K562 (cell line): ENCODE measurements around the gene PAXIP1. TPM values are rescaled to one million over a fixed set of nuclear protein-coding genes. Genes with fewer than 3 reads are reported as not detected.

Experiments used
- COPS2 ChIP-seq: fragments of 450-650 bp; conservative IDR thresholded peaks from 2 replicates; pipeline ENCODE4 v1.6.1; 2016; ENCODE audit warnings: mild to moderate bottlenecking, moderate library complexity
- E2F3 ChIP-seq: fragments of 250-450 bp; sonication (Bioruptor Pico); IDR thresholded peaks from 2 replicates; pipeline ENCODE4 v1.4.0; 2020; ENCODE audit warnings: mild to moderate bottlenecking
- HMGN3 ChIP-seq: IDR thresholded peaks from 2 replicates; pipeline ENCODE4 v1.6.1; 2011; ENCODE audit warnings: borderline replicate concordance, low read depth, mild to moderate bottlenecking, mixed read lengths, low read length; ENCODE audit not compliant: insufficient read length; ENCODE audit errors: extremely low read depth
- MEIS2 ChIP-seq: fragments of 450-650 bp; IDR thresholded peaks from 2 replicates; pipeline ENCODE4 v1.6.1; 2014; ENCODE audit warnings: mild to moderate bottlenecking; ENCODE audit not compliant: partially characterized antibody
- SIX5 ChIP-seq, 2 experiments: IDR thresholded peaks; 2 replicates each; pipeline ENCODE4 v1.6.1; 2011; ENCODE audit warnings: low read length in 2 of 2, borderline replicate concordance in 1 of 2, low read depth in 1 of 2, mild to moderate bottlenecking in 1 of 2, moderate library complexity in 1 of 2; ENCODE audit not compliant: insufficient read depth in 1 of 2
- TAF9B ChIP-seq: fragments of 450-650 bp; IDR thresholded peaks from 2 replicates; pipeline ENCODE4 v1.6.1; 2018; ENCODE audit warnings: mild to moderate bottlenecking; ENCODE audit not compliant: partially characterized antibody
- ZNF174 ChIP-seq: fragments of 250-450 bp; sonication (Bioruptor Pico); IDR thresholded peaks from 2 replicates; pipeline ENCODE4 v1.4.0; 2020; ENCODE audit warnings: mild to moderate bottlenecking
- ZNF766 ChIP-seq: fragments of 200-800 bp; sonication (Bioruptor generic); conservative IDR thresholded peaks from 2 replicates; pipeline ENCODE4 v1.6.1; 2016; ENCODE audit warnings: missing genetic modification characterization, missing compliant biosample characterization
- polyA plus RNA-seq, 8 experiments: library from polyadenylated mRNA; depleted of rRNA in 4 of 8; stranded (reverse) in 5 of 8; unstranded in 3 of 8; fragments of >200 nt; fragmentation: Nextera tagmentation in 2 of 8; fragmentation: Illumina TruSeq in 1 of 8; extraction: Ambion mirVana in 2 of 8; extraction: Trizol in 1 of 8; gene quantifications; 2 replicates each; pipeline versions ENCODE4 v1.2.1 to v1.2.3, GENCODE V29; 2011 to 2014; ENCODE audit warnings: inconsistent platforms in 1 of 8, missing spikeins in 1 of 8
- total RNA-seq, 7 experiments: library from RNA; depleted of rRNA in 6 of 7; stranded (reverse); fragments of >200 nt in 6 of 7; fragmentation: Illumina TruSeq in 2 of 7; extraction: Trizol in 2 of 7; gene quantifications; 2 replicates each; pipeline versions ENCODE4 v1.2.1 to v1.2.3, GENCODE V29; 2011 to 2021; ENCODE audit warnings: low replicate concordance in 1 of 7
- TF ChIP-seq, protein P1 (sequence below): sonication (generic); formaldehyde crosslinking; IDR thresholded peaks from 2 replicates; pipeline ENCODE4 v1.8.0; 2023; ENCODE audit warnings: missing genetic modification reagents, mild to moderate bottlenecking, borderline replicate concordance
- TF ChIP-seq, protein P2 (sequence below), 3 experiments: fragments of 200-800 bp in 1 of 3; fragments of 250-450 bp in 1 of 3; fragments of 450-650 bp in 1 of 3; sonication (Bioruptor Pico) in 1 of 3; sonication (Bioruptor generic) in 1 of 3; formaldehyde crosslinking in 1 of 3; IDR thresholded peaks; 2 replicates each; pipeline versions ENCODE4 v1.6.1 to v1.8.0; 2016 to 2022; ENCODE audit warnings: mild to moderate bottlenecking in 2 of 3, missing genetic modification characterization in 2 of 3, missing compliant biosample characterization in 1 of 3, moderate library complexity in 1 of 3
- TF ChIP-seq, protein P3 (sequence below), 3 experiments: IDR thresholded peaks in 2 of 3; conservative IDR thresholded peaks in 1 of 3; 2 replicates each; pipeline ENCODE4 v1.5.1; 2011 to 2012; ENCODE audit warnings: low read length in 3 of 3, mild to moderate bottlenecking in 3 of 3, control low read depth in 2 of 3, improper control_type of control experiment in 1 of 3, inconsistent platforms in 1 of 3, low read depth in 1 of 3, mixed read lengths in 1 of 3, moderate library complexity in 1 of 3; ENCODE audit not compliant: insufficient read depth in 2 of 3
- TF ChIP-seq, protein P4 (sequence below): sonication (generic); formaldehyde crosslinking; IDR thresholded peaks from 2 replicates; pipeline ENCODE4 v1.8.0; 2022; ENCODE audit warnings: mild to moderate bottlenecking, missing genetic modification reagents

Gene PAXIP1
- total and polyA plus RNA-seq, 9 of the 15 experiments (the other 6 are each of a cell fraction or from before 2014, with no cell fraction given), result 9.7 to 37.9 (median 28.4) TPM

DNA sequence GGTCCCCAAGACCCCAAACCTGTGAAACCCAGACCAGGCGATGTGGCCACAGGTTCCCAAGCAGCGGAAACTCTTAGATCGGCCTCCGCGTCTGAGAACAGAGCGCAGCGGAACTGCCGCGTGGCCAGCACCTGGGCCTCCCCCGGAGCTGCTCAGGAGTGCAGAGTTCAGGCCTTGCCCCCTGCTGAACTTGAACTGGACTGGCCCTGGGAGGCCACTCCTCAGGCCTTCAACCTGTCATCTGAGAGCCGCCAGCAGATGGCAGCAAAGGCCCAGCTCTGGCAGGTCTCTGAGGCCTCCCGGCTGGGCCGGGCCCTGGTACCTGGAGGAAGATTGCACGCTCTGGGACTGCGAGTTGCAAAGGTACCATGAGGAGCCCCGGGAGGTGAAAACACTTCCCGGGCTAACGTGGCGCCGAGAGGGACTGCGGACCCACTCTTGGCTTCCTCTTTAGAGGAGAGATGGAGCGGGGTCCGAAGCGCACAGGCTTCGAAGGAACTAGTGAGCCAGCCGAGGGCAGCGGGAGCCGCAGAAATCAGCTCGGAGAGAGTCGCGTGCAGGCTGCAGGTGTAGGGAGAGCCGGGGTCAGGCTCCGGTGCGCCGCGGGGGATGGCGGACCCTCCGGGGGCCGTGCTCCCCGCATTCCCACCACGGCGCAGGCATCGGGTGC lies 89.2 kb downstream of the PAXIP1 start (continued):
- TF ChIP-seq, protein P1, sequence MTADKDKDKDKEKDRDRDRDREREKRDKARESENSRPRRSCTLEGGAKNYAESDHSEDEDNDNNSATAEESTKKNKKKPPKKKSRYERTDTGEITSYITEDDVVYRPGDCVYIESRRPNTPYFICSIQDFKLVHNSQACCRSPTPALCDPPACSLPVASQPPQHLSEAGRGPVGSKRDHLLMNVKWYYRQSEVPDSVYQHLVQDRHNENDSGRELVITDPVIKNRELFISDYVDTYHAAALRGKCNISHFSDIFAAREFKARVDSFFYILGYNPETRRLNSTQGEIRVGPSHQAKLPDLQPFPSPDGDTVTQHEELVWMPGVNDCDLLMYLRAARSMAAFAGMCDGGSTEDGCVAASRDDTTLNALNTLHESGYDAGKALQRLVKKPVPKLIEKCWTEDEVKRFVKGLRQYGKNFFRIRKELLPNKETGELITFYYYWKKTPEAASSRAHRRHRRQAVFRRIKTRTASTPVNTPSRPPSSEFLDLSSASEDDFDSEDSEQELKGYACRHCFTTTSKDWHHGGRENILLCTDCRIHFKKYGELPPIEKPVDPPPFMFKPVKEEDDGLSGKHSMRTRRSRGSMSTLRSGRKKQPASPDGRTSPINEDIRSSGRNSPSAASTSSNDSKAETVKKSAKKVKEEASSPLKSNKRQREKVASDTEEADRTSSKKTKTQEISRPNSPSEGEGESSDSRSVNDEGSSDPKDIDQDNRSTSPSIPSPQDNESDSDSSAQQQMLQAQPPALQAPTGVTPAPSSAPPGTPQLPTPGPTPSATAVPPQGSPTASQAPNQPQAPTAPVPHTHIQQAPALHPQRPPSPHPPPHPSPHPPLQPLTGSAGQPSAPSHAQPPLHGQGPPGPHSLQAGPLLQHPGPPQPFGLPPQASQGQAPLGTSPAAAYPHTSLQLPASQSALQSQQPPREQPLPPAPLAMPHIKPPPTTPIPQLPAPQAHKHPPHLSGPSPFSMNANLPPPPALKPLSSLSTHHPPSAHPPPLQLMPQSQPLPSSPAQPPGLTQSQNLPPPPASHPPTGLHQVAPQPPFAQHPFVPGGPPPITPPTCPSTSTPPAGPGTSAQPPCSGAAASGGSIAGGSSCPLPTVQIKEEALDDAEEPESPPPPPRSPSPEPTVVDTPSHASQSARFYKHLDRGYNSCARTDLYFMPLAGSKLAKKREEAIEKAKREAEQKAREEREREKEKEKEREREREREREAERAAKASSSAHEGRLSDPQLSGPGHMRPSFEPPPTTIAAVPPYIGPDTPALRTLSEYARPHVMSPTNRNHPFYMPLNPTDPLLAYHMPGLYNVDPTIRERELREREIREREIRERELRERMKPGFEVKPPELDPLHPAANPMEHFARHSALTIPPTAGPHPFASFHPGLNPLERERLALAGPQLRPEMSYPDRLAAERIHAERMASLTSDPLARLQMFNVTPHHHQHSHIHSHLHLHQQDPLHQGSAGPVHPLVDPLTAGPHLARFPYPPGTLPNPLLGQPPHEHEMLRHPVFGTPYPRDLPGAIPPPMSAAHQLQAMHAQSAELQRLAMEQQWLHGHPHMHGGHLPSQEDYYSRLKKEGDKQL (CRISPR knock-in tag), result no peak
- TF ChIP-seq TAF9B (no peak), E2F3 (CRISPR knock-in tag) (no peak), COPS2 (no peak), HMGN3 (no peak), ZNF174 (CRISPR knock-in tag) (no peak), SIX5 (IDR thresholded peaks at IDR 0.05; ENCODE audit: borderline replicate concordance in 1 of 2, insufficient read depth in 1 of 2, low read depth in 1 of 2, low read length in 2 of 2) (no peak), ZNF766 (no peak), MEIS2 (peak; percentile 39)
- TF ChIP-seq, protein P2, sequence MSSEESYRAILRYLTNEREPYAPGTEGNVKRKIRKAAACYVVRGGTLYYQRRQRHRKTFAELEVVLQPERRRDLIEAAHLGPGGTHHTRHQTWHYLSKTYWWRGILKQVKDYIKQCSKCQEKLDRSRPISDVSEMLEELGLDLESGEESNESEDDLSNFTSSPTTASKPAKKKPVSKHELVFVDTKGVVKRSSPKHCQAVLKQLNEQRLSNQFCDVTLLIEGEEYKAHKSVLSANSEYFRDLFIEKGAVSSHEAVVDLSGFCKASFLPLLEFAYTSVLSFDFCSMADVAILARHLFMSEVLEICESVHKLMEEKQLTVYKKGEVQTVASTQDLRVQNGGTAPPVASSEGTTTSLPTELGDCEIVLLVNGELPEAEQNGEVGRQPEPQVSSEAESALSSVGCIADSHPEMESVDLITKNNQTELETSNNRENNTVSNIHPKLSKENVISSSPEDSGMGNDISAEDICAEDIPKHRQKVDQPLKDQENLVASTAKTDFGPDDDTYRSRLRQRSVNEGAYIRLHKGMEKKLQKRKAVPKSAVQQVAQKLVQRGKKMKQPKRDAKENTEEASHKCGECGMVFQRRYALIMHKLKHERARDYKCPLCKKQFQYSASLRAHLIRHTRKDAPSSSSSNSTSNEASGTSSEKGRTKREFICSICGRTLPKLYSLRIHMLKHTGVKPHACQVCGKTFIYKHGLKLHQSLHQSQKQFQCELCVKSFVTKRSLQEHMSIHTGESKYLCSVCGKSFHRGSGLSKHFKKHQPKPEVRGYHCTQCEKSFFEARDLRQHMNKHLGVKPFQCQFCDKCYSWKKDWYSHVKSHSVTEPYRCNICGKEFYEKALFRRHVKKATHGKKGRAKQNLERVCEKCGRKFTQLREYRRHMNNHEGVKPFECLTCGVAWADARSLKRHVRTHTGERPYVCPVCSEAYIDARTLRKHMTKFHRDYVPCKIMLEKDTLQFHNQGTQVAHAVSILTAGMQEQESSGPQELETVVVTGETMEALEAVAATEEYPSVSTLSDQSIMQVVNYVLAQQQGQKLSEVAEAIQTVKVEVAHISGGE (CRISPR knock-in tag; IDR thresholded peaks at IDR 0.05), result no peak
- TF ChIP-seq, protein P3, sequence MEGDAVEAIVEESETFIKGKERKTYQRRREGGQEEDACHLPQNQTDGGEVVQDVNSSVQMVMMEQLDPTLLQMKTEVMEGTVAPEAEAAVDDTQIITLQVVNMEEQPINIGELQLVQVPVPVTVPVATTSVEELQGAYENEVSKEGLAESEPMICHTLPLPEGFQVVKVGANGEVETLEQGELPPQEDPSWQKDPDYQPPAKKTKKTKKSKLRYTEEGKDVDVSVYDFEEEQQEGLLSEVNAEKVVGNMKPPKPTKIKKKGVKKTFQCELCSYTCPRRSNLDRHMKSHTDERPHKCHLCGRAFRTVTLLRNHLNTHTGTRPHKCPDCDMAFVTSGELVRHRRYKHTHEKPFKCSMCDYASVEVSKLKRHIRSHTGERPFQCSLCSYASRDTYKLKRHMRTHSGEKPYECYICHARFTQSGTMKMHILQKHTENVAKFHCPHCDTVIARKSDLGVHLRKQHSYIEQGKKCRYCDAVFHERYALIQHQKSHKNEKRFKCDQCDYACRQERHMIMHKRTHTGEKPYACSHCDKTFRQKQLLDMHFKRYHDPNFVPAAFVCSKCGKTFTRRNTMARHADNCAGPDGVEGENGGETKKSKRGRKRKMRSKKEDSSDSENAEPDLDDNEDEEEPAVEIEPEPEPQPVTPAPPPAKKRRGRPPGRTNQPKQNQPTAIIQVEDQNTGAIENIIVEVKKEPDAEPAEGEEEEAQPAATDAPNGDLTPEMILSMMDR (IDR thresholded peaks at IDR 0.05 in 2 of 3, conservative IDR thresholded peaks at IDR 0.05 in 1 of 3; ENCODE audit: insufficient read depth in 2 of 3, low read depth in 1 of 3, low read length in 3 of 3), result peak; percentile 92 to 97 (median 96)
- TF ChIP-seq, protein P4, sequence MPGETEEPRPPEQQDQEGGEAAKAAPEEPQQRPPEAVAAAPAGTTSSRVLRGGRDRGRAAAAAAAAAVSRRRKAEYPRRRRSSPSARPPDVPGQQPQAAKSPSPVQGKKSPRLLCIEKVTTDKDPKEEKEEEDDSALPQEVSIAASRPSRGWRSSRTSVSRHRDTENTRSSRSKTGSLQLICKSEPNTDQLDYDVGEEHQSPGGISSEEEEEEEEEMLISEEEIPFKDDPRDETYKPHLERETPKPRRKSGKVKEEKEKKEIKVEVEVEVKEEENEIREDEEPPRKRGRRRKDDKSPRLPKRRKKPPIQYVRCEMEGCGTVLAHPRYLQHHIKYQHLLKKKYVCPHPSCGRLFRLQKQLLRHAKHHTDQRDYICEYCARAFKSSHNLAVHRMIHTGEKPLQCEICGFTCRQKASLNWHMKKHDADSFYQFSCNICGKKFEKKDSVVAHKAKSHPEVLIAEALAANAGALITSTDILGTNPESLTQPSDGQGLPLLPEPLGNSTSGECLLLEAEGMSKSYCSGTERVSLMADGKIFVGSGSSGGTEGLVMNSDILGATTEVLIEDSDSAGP, result no peak
